Measurements from ENCODE around the gene HS3ST1.

DNA sequence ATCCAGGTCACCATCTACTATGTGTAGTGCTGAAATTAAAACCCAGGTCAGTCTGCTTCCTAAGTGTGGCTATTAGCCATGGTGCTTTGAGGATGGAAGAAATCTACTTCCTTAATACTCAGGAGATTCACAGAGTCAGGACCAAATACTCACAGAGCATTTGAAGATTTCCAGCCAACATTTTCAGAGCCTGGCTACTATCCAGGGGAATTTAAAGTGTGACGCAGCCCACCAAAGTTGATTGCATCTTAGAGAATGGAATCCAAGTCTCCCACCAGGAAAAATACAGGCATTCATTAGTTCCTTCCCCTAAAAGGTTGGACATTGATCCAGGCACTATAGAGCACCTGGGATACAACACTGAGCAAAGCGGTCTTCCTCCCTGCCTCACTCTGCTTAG, 83.8 kb downstream of the HS3ST1 start:
- TF ChIP-seq CTCF (IDR thresholded peaks at IDR 0.05) (no peak), POLR2A (IDR thresholded peaks at IDR 0.05) (no peak)
